Activated naive CD4-positive, alpha-beta T cell (primary cell): ENCODE results near the gene MAST3.
"Not testable (repeated sequence)": the region's sequence is repeated elsewhere in the genome, so short reads cannot be mapped to it uniquely, and the experiment has no call there.

Experiments used
- DNase-seq, 4 experiments: peaks; one replicate each; lab custom pipeline; 2025; lab: John Stamatoyannopoulos, UW

Gene MAST3

DNA sequence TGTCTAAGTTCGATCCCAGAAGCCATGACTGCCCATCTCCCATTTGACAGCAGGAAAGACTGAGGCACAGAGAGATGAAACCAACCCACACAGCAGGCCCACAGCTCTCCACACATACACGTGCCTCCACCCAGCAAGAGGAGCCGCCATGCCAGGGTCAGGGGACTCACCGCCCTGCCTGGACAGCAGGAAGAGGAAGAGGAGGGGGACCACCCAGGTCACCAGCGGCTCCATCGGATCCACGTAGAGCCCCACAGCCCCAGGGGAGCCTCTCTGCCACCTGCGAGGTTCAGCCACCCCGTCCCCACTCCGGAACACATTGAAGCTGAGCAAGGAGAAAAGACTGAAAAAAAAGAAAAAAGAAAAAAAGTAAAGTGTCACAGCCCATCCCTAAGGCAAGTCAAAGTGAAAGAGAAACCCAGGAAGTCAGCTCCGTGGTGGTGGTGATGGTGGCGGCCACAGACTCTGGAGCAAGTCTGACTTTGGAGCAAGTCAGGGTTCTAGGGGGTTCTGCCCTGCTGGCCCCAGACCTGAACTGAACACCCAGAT, 10.9 kb upstream of the MAST3 start, which contains the start of gene IL12RB1:
Gene IL12RB1, minus strand, starts transcription at position 345 of the 549 bp plus-strand sequence. Its CDS starts 111 bp downstream, at position 234.
- DNase-seq, result peak in 2 of 4 experiments; percentile 5 to 34

- DNase-seq, result peak in 3 of 4 experiments; percentile 17 to 22 (median 20)
Observed at GRCh38 chr19:18089096-18089541, 8.5 kb upstream of the MAST3 start.

- no peak for DNase-seq
Observed at GRCh38 chr19:18089726-18090125, 7.9 kb upstream of the MAST3 start.

DNA sequence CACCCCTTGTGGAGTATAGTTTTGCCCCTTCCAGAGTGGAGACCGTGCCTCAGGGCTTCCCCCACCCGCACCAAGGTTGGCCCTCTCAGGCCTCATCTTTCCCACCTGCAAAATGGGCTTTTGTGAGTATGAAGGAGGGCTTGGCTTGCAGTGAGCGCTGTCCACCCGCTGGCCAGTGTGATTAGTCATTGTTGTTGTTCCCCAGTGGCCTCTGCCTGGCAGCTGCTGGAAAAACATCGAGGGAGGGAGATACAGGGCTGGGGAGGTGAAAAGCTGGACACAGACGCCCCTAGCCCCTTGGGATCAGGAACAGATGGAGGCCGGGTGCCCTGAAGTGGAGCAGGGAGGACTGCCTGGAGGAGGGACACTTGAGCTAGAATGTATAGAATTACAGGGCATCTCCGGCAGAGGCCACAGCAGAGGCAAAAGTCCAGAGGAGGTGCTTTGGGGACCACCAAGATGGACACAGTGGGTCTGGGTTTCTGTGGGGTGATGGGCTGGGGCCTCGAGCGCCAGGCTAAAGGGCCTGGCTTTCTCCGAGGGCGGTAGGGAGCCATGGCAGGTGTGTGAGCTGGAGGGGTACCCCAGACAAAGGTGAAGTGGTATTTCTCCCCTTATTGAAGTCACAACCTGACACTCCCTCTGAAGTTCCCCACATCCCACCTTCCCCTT, 6.9 kb upstream of the MAST3 start:
- DNase-seq, result no peak

DNA sequence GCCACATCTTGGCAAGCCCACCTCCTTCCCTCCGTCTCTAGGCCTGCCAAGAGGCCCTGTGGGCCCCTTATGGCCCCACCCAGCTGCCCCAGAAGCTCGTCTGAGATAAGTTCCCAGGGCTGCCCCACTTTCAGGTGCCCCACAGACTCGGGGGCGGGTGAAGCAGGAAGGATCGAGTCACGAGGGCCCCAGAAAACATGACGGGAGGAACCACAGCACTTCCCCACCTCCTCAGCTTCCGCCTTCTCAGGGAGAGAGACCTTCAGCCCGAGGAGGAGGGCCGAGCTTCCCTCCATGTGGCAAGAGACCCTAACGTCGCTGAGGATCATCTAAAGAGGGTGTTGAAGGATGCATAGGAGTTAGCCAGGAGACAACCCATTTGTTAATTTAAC, 6.4 kb upstream of the MAST3 start:
- DNase-seq, result peak in 3 of 4 experiments; percentile 37 to 58 (median 55)

DNA sequence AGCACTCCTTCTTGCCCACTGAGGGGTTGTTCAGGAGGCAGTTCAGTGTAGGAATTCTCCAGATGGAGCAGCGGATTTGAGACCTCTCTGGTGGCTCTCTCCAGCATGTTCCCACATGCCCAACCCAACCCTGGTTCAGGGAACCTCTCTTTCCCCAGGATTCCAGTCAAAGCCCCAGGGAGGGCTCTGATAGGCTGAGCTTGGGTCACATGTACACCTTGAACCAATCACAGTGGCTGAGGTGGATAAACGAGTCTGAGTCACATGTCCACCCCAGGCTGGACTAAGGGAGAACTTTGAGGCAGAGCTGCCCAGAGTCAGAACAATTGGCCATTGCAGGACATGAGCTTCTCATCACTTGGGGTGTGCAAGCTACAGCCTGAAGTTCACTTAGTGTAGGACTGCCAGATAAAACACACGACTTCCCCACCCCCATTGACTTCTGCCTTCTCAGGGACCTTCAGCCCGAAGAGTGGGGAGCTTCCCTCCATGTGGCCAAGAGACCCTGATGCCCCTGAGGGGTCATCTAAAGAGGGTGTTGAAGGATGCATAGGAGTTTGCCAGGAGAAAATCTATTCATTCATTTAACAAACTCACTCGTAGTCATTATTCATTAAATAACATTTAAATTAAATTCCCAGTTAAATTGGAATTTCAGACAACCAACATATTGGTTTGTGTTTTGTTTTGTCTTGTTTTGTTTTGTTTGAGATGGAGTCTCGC, 4.0 kb upstream of the MAST3 start:
- no peak for DNase-seq

GRCh38 chr19:18096258-18096657, 1.3 kb upstream of the MAST3 start:
- no peak for DNase-seq

DNA sequence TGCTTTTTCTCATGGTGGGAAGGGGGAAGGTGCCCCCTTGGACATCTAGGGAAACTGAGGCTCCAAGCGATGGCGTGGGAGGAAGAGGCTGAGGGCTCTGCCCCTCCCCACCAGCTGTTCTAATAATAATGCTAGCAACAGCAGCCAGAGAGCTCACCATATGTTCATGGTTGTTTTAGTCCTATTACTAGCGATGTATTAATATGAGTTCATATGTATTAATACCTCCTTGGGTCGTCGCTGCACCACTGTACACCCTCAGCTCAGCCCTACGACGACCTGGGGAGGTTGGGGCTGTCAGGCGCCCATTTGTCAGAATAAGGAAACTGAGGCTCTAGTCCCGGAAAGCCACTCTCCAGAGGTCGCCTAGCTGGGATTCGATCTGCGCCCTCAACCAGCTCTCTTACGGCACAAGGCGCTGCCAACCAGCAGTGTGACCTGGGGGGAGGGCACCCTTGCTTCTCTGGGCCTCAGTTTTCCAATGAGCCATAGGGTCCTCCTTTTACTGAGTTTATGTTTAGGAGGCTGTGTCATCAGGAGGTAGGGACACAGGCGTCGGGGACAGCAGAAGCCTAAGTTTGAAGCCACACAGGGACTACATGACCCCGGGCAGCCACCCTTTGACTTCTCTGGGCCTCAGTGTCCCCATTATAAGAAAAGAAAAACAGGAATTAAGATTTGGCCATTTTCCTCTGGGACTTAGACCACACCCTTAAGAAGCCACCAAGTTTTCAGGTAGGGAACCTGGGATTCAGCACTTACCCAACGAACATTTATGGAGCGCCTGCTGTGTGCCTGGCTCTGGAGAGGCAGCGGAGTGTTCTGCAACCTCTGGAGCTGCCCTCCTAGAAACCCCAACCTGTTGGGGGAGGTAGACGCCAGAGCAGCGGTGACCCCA, 664 bp downstream of the MAST3 start:
- DNase-seq, result no peak

DNA sequence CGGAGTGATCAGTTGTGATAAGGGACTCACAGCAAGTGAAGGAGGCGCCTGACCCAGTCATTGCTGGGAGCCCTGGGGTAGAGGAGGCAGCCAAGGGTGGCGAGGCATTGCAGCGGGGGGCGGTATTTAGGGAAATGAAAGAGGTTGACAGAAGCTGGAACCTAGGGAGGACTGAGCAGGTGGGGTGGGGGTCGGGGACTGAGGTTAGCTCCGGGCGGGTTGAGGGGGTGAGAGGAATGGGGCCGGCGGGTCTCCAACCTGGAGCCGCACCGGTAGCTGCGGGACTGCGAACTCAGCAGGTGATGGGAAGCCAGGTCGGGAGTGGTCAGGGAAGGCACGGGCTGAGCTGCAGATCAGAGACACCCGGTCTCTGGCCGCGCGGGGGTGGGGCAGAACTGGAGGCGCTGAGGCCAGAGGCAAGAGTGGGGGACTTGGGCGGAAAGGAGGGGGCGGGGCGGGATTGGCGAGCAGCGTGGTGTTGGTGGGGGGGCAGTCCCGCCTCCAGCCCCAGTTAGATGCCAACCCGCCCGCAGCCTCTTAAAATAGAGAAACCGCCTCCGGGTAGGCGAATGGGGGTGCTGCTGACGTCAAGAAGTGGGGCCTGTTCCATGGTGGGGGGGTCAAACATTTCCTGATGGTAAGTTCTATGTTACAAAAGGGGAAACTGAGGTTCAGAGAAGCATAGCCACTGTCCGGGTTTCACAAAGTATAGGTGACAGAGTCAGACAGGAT, 1.5 kb downstream of the MAST3 start:
- peak in 1 of 4 experiments; percentile 18 for DNase-seq

GRCh38 chr19:18099623-18099995, 2.0 kb downstream of the MAST3 start:
- no peak for DNase-seq

GRCh38 chr19:18100710-18101109, 3.1 kb downstream of the MAST3 start:
- no peak for DNase-seq

- DNase-seq, result no peak
Observed at GRCh38 chr19:18101268-18101667, 3.7 kb downstream of the MAST3 start.

- no peak for DNase-seq
Observed at GRCh38 chr19:18102916-18103542, 5.5 kb downstream of the MAST3 start.

DNA sequence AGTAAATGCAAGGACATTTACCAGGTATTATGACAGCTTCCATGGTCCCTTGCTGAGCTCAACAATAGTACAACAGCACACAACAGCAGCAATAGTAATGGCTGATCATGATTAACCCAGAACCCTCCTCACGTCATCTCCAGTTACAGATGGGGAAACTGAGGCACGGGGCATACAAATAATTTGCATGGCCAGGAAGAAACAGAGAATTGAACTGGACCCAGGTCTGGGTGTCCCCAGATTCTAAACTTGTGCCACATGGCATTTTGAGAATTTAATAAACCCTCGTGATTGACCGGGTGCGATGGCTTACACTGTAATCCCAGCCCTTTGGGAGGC, 7.2 kb downstream of the MAST3 start:
- no peak for DNase-seq

GRCh38 chr19:18105259-18105658, 7.7 kb downstream of the MAST3 start:
- DNase-seq, result not testable (repeated sequence)

GRCh38 chr19:18107235-18107634, 9.7 kb downstream of the MAST3 start:
- DNase-seq, result no peak

GRCh38 chr19:18108897-18109296, 11.3 kb downstream of the MAST3 start:
- DNase-seq, result no peak

GRCh38 chr19:18109341-18109732, 11.8 kb downstream of the MAST3 start:
- DNase-seq, result no peak

- DNase-seq, result peak in 2 of 4 experiments; percentile 14 to 50
Observed at GRCh38 chr19:18109733-18110608, 12.4 kb downstream of the MAST3 start.
